BLaER1 (cell line): ENCODE data around the gene QSOX1.
A peak's percentile ranks its signal among the peaks of the same experiment; 100 is the strongest.

ENCODE experiments used
- H3K27ac ChIP-seq: shearing (Covaris generic); formaldehyde crosslinking; 2 replicates; pipeline ENCODE4 v1.8.1; 2022
- H3K27me3 ChIP-seq: shearing (Covaris generic); formaldehyde crosslinking; 2 replicates; pipeline ENCODE4 v1.8.1; 2022
- H3K36me3 ChIP-seq: shearing (Covaris generic); formaldehyde crosslinking; 2 replicates; pipeline ENCODE4 v1.8.1; 2022
- H3K4me1 ChIP-seq: shearing (Covaris generic); formaldehyde crosslinking; 2 replicates; pipeline ENCODE4 v1.8.1; 2022
- H3K4me2 ChIP-seq: shearing (Covaris generic); formaldehyde crosslinking; 2 replicates; pipeline ENCODE4 v1.8.1; 2022
- H3K4me3 ChIP-seq: shearing (Covaris generic); formaldehyde crosslinking; 2 replicates; pipeline ENCODE4 v1.8.1; 2022
- H3K9ac ChIP-seq: shearing (Covaris generic); formaldehyde crosslinking; 2 replicates; pipeline ENCODE4 v1.8.1; 2022
- H3K9me3 ChIP-seq: shearing (Covaris generic); formaldehyde crosslinking; 2 replicates; pipeline ENCODE4 v1.8.1; 2022
- H4K20me1 ChIP-seq: shearing (Covaris generic); formaldehyde crosslinking; 2 replicates; pipeline ENCODE4 v1.8.1; 2022
- Cebpa-rat ChIP-seq: shearing (Covaris generic); IDR thresholded peaks from 2 replicates; pipeline ENCODE4 v1.8.1; 2022

Gene QSOX1

GRCh38 chr1:180176965-180177364 lies 22.3 kb downstream of the QSOX1 start:
- no peak overlapping the region for H3K27ac ChIP-seq
- H3K9ac ChIP-seq, result 0 out of 2 replicates have a peak overlapping the region, but pooled peaks have one; percentile 24
- H4K20me1 ChIP-seq, result no peaks in the 10 kb centered on the region; the same call in 1 of the 2 replicates
- H3K9me3 ChIP-seq, result no peaks in the 10 kb centered on the region
- no peaks in the 10 kb centered on the region for H3K27me3 ChIP-seq
- peaks cover 58% of the 10 kb centered on the region for H3K4me1 ChIP-seq
- peak overlapping the region; percentile 82; the same call in 1 of the 2 replicates for H3K4me2 ChIP-seq
- no peak overlapping the region for H3K4me3 ChIP-seq
- TF ChIP-seq Cebpa-rat, result no peak
- H3K36me3 ChIP-seq, result peaks cover 55% of the 10 kb centered on the region

GRCh38 chr1:180177931-180178330 lies 23.3 kb downstream of the QSOX1 start:
- no peak for TF ChIP-seq Cebpa-rat
- Histone ChIP-seq H3K27ac (0 out of 2 replicates have a peak overlapping the region, but pooled peaks have one; percentile 26), H3K27me3 (no peaks in the 10 kb centered on the region), H3K4me1 (peaks cover 63% of the 10 kb centered on the region), H3K4me2 (peak overlapping the region; percentile 82), H3K36me3 (peaks cover 64% of the 10 kb centered on the region), H3K4me3 (no peak overlapping the region), H3K9ac (peak overlapping the region; percentile 57; the same call in 1 of the 2 replicates), H4K20me1 (no peaks in the 10 kb centered on the region), H3K9me3 (no peaks in the 10 kb centered on the region)

- Histone ChIP-seq H3K9me3 (no peaks in the 10 kb centered on the region), H3K4me1 (peaks cover 63% of the 10 kb centered on the region), H3K4me3 (no peak overlapping the region), H4K20me1 (no peaks in the 10 kb centered on the region), H3K4me2 (peak overlapping the region; percentile 82), H3K27me3 (no peaks in the 10 kb centered on the region), H3K36me3 (peaks cover 68% of the 10 kb centered on the region), H3K27ac (no peak overlapping the region), H3K9ac (no peak overlapping the region)
- TF ChIP-seq Cebpa-rat, result no peak
These were observed 24.0 kb downstream of the QSOX1 start for GRCh38 chr1:180178511-180179161.

- H4K20me1 ChIP-seq, result no peaks in the 10 kb centered on the region
- no peak overlapping the region for H3K9ac ChIP-seq
- H3K4me2 ChIP-seq, result no peak overlapping the region
- H3K27me3 ChIP-seq, result no peaks in the 10 kb centered on the region
- TF ChIP-seq Cebpa-rat, result no peak
- no peak overlapping the region for H3K27ac ChIP-seq
- no peaks in the 10 kb centered on the region for H3K9me3 ChIP-seq
- peaks cover 68% of the 10 kb centered on the region for H3K36me3 ChIP-seq
- H3K4me3 ChIP-seq, result no peak overlapping the region
- peaks cover 56% of the 10 kb centered on the region for H3K4me1 ChIP-seq
These were observed 24.7 kb downstream of the QSOX1 start for GRCh38 chr1:180179162-180179957.

GRCh38 chr1:180181048-180181447 lies 26.4 kb downstream of the QSOX1 start:
- H3K27ac ChIP-seq, result no peak overlapping the region
- TF ChIP-seq Cebpa-rat, result no peak
- H3K4me2 ChIP-seq, result no peak overlapping the region
- no peaks in the 10 kb centered on the region for H3K27me3 ChIP-seq
- H4K20me1 ChIP-seq, result no peaks in the 10 kb centered on the region
- H3K9me3 ChIP-seq, result no peaks in the 10 kb centered on the region
- no peak overlapping the region for H3K9ac ChIP-seq
- no peak overlapping the region for H3K4me3 ChIP-seq
- peaks cover 53% of the 10 kb centered on the region for H3K4me1 ChIP-seq
- peaks cover 74% of the 10 kb centered on the region for H3K36me3 ChIP-seq

DNA sequence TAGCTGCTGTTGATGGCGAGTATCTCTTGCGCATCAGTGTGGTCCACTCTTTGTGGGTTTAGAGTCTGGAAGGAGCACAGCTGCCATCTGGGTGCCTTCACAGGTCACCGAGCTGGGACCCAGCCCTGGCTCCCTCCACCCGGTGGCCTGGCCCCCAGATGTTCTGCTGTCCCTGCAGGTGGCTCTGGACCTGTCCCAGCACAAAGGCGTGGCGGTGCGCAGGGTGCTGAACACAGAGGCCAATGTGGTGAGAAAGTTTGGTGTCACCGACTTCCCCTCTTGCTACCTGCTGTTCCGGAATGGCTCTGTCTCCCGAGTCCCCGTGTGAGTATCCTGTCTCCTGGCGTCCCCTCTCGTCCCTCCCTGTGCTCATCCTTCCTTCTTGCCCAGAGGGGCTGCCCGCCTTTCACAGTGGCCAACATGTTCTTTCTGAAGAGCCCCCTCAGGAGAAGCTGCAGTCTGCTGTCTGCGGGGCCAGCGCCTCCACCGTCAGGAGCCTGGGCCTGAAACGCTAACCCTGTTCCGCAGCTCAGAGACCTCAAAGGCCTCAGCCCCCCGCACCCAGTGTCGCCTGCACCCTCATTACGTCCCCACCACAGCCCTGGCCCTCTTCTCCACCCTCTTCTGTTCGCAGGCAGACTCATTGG lies 27.4 kb downstream of the QSOX1 start:
- H3K27me3 ChIP-seq, result no peaks in the 10 kb centered on the region
- H3K9me3 ChIP-seq, result no peaks in the 10 kb centered on the region
- no peaks in the 10 kb centered on the region for H4K20me1 ChIP-seq
- peaks cover 53% of the 10 kb centered on the region for H3K4me1 ChIP-seq
- no peak for TF ChIP-seq Cebpa-rat
- no peak overlapping the region for H3K9ac ChIP-seq
- peak overlapping the region; percentile 28; the same call in 1 of the 2 replicates for H3K4me2 ChIP-seq
- no peak overlapping the region for H3K4me3 ChIP-seq
- peak overlapping the region; percentile 26; the same call in 1 of the 2 replicates for H3K27ac ChIP-seq
- H3K36me3 ChIP-seq, result peaks cover 74% of the 10 kb centered on the region

- Histone ChIP-seq H3K27me3 (no peaks in the 10 kb centered on the region), H3K36me3 (peaks cover 74% of the 10 kb centered on the region)
- TF ChIP-seq Cebpa-rat, result no peak
These were observed 28.1 kb downstream of the QSOX1 start for GRCh38 chr1:180182643-180183311.

DNA sequence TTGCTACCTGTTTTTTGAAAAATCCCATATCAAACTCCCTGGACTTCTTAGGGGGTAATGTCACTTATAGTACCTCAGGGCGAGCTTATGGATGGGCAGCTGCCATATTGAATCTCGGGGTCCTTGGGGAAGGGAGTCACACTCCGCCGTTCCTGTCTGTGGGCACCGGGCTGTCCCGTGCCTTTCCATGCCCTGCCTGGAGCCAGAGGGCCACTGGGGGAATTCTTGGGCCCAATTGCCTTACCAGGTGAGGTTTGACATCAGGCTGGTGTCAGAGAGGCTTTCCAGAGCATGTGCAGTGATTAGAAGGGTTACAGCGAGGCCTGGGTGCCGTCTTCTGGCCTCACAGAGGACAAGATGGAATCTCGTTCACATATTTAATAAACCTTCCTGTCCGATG lies 28.8 kb downstream of the QSOX1 start:
- no peak for TF ChIP-seq Cebpa-rat
- Histone ChIP-seq H4K20me1 (no peaks in the 10 kb centered on the region), H3K36me3 (peaks cover 74% of the 10 kb centered on the region), H3K27ac (no peak overlapping the region), H3K4me2 (no peak overlapping the region), H3K9ac (no peak overlapping the region), H3K4me3 (no peak overlapping the region), H3K9me3 (no peaks in the 10 kb centered on the region), H3K27me3 (no peaks in the 10 kb centered on the region), H3K4me1 (peaks cover 53% of the 10 kb centered on the region)

More at GRCh38 chr1:180182643-180183311, 28.1 kb downstream of the QSOX1 start:
- peaks cover 53% of the 10 kb centered on the region for H3K4me1 ChIP-seq
- H3K27ac ChIP-seq, result peak overlapping the region; percentile 26; the same call in 1 of the 2 replicates
- H3K9me3 ChIP-seq, result no peaks in the 10 kb centered on the region
- H4K20me1 ChIP-seq, result no peaks in the 10 kb centered on the region
- H3K4me2 ChIP-seq, result no peak overlapping the region
- no peak overlapping the region for H3K4me3 ChIP-seq
- no peak overlapping the region; the same call in 1 of the 2 replicates for H3K9ac ChIP-seq

DNA sequence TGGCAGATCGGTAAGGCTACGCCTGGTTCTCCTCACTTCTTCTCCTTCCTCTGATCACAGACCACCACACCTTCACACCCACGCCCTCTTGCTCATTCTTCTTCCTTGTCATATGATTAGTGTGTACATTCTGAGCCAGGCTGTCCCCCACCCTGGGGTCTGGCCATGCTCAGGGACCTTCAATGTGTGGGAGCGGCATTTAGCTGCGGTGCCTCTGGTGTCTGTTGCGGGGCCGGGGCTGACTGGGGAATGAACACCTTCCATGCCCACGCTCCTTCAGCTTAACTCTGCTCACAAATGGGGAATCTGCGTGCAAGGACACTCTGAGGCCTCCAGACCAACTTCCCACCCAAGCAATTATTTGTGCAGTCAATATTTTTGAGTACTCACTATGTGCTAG lies 29.4 kb downstream of the QSOX1 start:
- Histone ChIP-seq H3K4me1 (peaks cover 55% of the 10 kb centered on the region), H3K36me3 (peaks cover 74% of the 10 kb centered on the region), H3K27ac (no peak overlapping the region), H3K27me3 (no peaks in the 10 kb centered on the region), H3K9ac (no peak overlapping the region), H3K4me2 (no peak overlapping the region), H3K9me3 (no peaks in the 10 kb centered on the region), H4K20me1 (no peaks in the 10 kb centered on the region), H3K4me3 (no peak overlapping the region)
- no peak for TF ChIP-seq Cebpa-rat
